ENCODE data around the gene MEI1.

- TF ChIP-seq HNF4A (conservative IDR thresholded peaks at IDR 0.05) (no peak), HNF4G (IDR thresholded peaks at IDR 0.05) (no peak), CTCF (IDR thresholded peaks at IDR 0.05; ENCODE audit: low read depth, low read length, missing input control) (no peak), RAD21 (IDR thresholded peaks at IDR 0.05) (no peak), YY1 (IDR thresholded peaks at IDR 0.05) (no peak), JUND (IDR thresholded peaks at IDR 0.05) (no peak), SP1 (IDR thresholded peaks at IDR 0.05) (no peak), TAF1 (conservative IDR thresholded peaks at IDR 0.05) (no peak), GABPA (IDR thresholded peaks at IDR 0.05 in 1 of 2, conservative IDR thresholded peaks at IDR 0.05 in 1 of 2) (no peak), MAX (IDR thresholded peaks at IDR 0.05) (no peak)
- TF ChIP-seq, protein P1, sequence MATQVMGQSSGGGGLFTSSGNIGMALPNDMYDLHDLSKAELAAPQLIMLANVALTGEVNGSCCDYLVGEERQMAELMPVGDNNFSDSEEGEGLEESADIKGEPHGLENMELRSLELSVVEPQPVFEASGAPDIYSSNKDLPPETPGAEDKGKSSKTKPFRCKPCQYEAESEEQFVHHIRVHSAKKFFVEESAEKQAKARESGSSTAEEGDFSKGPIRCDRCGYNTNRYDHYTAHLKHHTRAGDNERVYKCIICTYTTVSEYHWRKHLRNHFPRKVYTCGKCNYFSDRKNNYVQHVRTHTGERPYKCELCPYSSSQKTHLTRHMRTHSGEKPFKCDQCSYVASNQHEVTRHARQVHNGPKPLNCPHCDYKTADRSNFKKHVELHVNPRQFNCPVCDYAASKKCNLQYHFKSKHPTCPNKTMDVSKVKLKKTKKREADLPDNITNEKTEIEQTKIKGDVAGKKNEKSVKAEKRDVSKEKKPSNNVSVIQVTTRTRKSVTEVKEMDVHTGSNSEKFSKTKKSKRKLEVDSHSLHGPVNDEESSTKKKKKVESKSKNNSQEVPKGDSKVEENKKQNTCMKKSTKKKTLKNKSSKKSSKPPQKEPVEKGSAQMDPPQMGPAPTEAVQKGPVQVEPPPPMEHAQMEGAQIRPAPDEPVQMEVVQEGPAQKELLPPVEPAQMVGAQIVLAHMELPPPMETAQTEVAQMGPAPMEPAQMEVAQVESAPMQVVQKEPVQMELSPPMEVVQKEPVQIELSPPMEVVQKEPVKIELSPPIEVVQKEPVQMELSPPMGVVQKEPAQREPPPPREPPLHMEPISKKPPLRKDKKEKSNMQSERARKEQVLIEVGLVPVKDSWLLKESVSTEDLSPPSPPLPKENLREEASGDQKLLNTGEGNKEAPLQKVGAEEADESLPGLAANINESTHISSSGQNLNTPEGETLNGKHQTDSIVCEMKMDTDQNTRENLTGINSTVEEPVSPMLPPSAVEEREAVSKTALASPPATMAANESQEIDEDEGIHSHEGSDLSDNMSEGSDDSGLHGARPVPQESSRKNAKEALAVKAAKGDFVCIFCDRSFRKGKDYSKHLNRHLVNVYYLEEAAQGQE (IDR thresholded peaks at IDR 0.05) = no peak
- TF ChIP-seq, protein P2, sequence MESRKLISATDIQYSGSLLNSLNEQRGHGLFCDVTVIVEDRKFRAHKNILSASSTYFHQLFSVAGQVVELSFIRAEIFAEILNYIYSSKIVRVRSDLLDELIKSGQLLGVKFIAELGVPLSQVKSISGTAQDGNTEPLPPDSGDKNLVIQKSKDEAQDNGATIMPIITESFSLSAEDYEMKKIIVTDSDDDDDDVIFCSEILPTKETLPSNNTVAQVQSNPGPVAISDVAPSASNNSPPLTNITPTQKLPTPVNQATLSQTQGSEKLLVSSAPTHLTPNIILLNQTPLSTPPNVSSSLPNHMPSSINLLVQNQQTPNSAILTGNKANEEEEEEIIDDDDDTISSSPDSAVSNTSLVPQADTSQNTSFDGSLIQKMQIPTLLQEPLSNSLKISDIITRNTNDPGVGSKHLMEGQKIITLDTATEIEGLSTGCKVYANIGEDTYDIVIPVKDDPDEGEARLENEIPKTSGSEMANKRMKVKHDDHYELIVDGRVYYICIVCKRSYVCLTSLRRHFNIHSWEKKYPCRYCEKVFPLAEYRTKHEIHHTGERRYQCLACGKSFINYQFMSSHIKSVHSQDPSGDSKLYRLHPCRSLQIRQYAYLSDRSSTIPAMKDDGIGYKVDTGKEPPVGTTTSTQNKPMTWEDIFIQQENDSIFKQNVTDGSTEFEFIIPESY (IDR thresholded peaks at IDR 0.05) = no peak
- TF ChIP-seq, protein P3, sequence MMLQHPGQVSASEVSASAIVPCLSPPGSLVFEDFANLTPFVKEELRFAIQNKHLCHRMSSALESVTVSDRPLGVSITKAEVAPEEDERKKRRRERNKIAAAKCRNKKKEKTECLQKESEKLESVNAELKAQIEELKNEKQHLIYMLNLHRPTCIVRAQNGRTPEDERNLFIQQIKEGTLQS (IDR thresholded peaks at IDR 0.05) = no peak
These were observed 144.7 kb downstream of the MEI1 start for GRCh38 chr22:41844036-41844435.

All from liver (tissue), 3 donors.